Fibroblast of villous mesenchyme (primary cell): Measurements from ENCODE around the gene SPTY2D1. TPM values are rescaled to one million over a fixed set of nuclear protein-coding genes. Genes with fewer than 3 reads are reported as not detected.
"Not testable (repeated sequence)": the region's sequence is repeated elsewhere in the genome, so short reads cannot be mapped to it uniquely, and the experiment has no call there.

Source experiments
- DNase-seq: peaks from one replicate; pipeline ENCODE4 v3.0.0-alpha.2; 2010; ENCODE audit warnings: low read depth
- H3K4me3 ChIP-seq: 2 replicates; pipeline ENCODE4 v1.5.1; 2011; ENCODE audit warnings: low read depth, mild to moderate bottlenecking, low read length
- CTCF ChIP-seq: IDR thresholded peaks from 2 replicates; pipeline ENCODE4 v1.5.1; 2012; ENCODE audit warnings: low read depth, mild to moderate bottlenecking, low read length; ENCODE audit not compliant: insufficient read depth
- total RNA-seq: library from RNA; depleted of rRNA; stranded (reverse); fragments of >200 nt; gene quantifications from 2 replicates; pipeline ENCODE4 v1.2.3, GENCODE V29; 2012

The SPTY2D1 gene
- total RNA-seq, 1 donor: 20.7 TPM

- no peak for TF ChIP-seq CTCF
- no peak for DNase-seq
- H3K4me3 ChIP-seq: no peak overlapping the region
Measured at GRCh38 chr11:18669711-18670110, 35.6 kb upstream of the SPTY2D1 start.

- no peak overlapping the region for H3K4me3 ChIP-seq
- TF ChIP-seq CTCF: no peak
- peak; percentile 3 for DNase-seq
Measured at GRCh38 chr11:18669219-18669596, 35.1 kb upstream of the SPTY2D1 start.

- no peak overlapping the region for H3K4me3 ChIP-seq
- TF ChIP-seq CTCF: no peak
- DNase-seq: no peak
Measured at GRCh38 chr11:18668131-18668530, 34.0 kb upstream of the SPTY2D1 start.

GRCh38 chr11:18665353-18665872 is 31.3 kb upstream of the SPTY2D1 start:
- DNase-seq, H3K4me3 ChIP-seq: not testable (repeated sequence)

GRCh38 chr11:18657673-18658072 is 23.5 kb upstream of the SPTY2D1 start:
- no peak overlapping the region for H3K4me3 ChIP-seq
- no peak for TF ChIP-seq CTCF
- DNase-seq: no peak

- TF ChIP-seq CTCF: peak; percentile 82
- no peak overlapping the region for H3K4me3 ChIP-seq
- peak; percentile 80 for DNase-seq
Measured at GRCh38 chr11:18650859-18651557, 16.9 kb upstream of the SPTY2D1 start.

- no peak for DNase-seq
- TF ChIP-seq CTCF: no peak
- H3K4me3 ChIP-seq: no peak overlapping the region
Measured at GRCh38 chr11:18650353-18650752, 16.2 kb upstream of the SPTY2D1 start.

GRCh38 chr11:18643034-18643433 is 8.9 kb upstream of the SPTY2D1 start:
- not testable (repeated sequence) for DNase-seq, H3K4me3 ChIP-seq
